Right lobe of liver (tissue), 6 donors: Measurements from ENCODE around the gene UBAC2. TPM values are rescaled to one million over a fixed set of nuclear protein-coding genes. Genes with fewer than 3 reads are reported as not detected.

Experiments used
- ATAC-seq, 4 donors: fragments of 200-7000 bp; cut with Tn5 transposase; one replicate each; pipeline ENCODE4 v1.9.1; 2020; ENCODE audit warnings: mild to moderate bottlenecking in 4 of 4, moderate library complexity in 4 of 4
- DNase-seq, 3 donors: peaks; one replicate each; pipeline ENCODE4 v3.0.0-alpha.2; 2020
- H3K27ac ChIP-seq, 3 donors: fragments of 200-600 bp; one replicate each; pipeline ENCODE4 v1.8.0; 2022
- H3K27me3 ChIP-seq, 2 donors: fragments of 200-600 bp; one replicate each; pipeline ENCODE4 v1.8.0; 2022
- H3K36me3 ChIP-seq, 4 donors: fragments of 200-600 bp; sonication (generic) in 1 of 4; one replicate each; pipeline versions ENCODE4 v1.5.1 to v1.8.0; 2017 to 2022; ENCODE audit warnings: control low read depth in 1 of 4
- H3K4me1 ChIP-seq, 4 donors: fragments of 200-600 bp; sonication (generic) in 1 of 4; one replicate each; pipeline versions ENCODE4 v1.5.1 to v1.8.0; 2017 to 2022; ENCODE audit warnings: control low read depth in 1 of 4
- H3K4me3 ChIP-seq, 3 donors: fragments of 200-600 bp; one replicate each; pipeline ENCODE4 v1.8.0; 2022
- H3K9me3 ChIP-seq, 4 donors: fragments of 200-600 bp; sonication (generic) in 1 of 4; one replicate each; pipeline versions ENCODE4 v1.5.1 to v1.8.0; 2017 to 2022; ENCODE audit warnings: control low read depth in 1 of 4
- POLR2A ChIP-seq: fragments of 450-650 bp; IDR thresholded peaks from one replicate; pipeline ENCODE4 v1.6.1; 2017; ENCODE audit warnings: antibody characterized with exemption, mild to moderate bottlenecking
- WGBS: methylation state at CpG from one replicate; pipeline ENCODE4 v1.1.6; 2018; ENCODE audit warnings: low coverage, low lambda C conversion rate; ENCODE audit not compliant: insufficient coverage; ENCODE audit errors: missing lambda C conversion rate; 5-methylcytosine and 5-hydroxymethylcytosine counted together
- intact Hi-C, 2 donors: fragments of 100-400 bp; cut with DNase I; formaldehyde crosslinking; loops; one replicate each; pipeline versions ENCODE4 v1.11.2 to v1.14.1; 2022
- total RNA-seq, 6 experiments: library from RNA; depleted of rRNA in 2 of 6; stranded (reverse); fragments of >200 nt in 2 of 6; fragmentation: NEBNext Ultra II Directional in 3 of 6; extraction: Animal tissue kit (Norgen Biotek cat#: 25700) in 3 of 6; gene quantifications; one replicate each; pipeline versions ENCODE4 v1.1.0 to v1.2.4, GENCODE V29; 2016 to 2023
- TF ChIP-seq, protein P1 (sequence below), 4 donors: fragments of 200-600 bp in 3 of 4; fragments of 450-650 bp in 1 of 4; IDR thresholded peaks; one replicate each; pipeline versions ENCODE4 v1.5.1 to v1.8.0; 2016 to 2022; ENCODE audit warnings: antibody characterized with exemption in 4 of 4, mild to moderate bottlenecking in 2 of 4
- donor health status: DM: no; HTN: yes; CAD: no.
- donor health status: DM: no; HTN: no; CAD: no.
- donor health status: DM: no; HTN: no; CAD: no.
- donor health status: DM: no; HTN: yes; CAD: no.
- donor health status: DM: no; HTN: yes; CAD: no.

The UBAC2 gene
- total RNA-seq, 6 experiments from 2014 or later: 30.2 to 45.0 (median 37.0) TPM

DNA sequence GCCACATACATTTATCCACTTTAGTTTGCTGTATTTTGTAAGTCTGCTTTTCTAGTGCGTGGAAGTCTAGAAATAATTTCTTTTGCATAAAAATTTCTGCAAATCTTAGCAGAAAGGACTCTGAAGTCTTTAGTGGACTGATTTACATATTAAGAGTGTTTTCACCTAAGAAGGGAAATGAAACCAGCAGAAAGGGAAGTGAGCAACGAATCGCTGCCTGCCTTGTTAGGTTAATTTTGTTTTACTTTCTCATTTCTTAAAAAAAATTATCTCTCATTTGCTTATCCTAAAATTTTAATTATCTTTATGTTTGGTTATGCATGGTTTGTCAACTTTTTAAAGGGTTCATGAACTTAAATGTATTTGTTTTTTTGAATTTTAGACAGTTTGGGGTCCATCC, 58.3 kb downstream of the UBAC2 start:
- TF ChIP-seq, protein P1, sequence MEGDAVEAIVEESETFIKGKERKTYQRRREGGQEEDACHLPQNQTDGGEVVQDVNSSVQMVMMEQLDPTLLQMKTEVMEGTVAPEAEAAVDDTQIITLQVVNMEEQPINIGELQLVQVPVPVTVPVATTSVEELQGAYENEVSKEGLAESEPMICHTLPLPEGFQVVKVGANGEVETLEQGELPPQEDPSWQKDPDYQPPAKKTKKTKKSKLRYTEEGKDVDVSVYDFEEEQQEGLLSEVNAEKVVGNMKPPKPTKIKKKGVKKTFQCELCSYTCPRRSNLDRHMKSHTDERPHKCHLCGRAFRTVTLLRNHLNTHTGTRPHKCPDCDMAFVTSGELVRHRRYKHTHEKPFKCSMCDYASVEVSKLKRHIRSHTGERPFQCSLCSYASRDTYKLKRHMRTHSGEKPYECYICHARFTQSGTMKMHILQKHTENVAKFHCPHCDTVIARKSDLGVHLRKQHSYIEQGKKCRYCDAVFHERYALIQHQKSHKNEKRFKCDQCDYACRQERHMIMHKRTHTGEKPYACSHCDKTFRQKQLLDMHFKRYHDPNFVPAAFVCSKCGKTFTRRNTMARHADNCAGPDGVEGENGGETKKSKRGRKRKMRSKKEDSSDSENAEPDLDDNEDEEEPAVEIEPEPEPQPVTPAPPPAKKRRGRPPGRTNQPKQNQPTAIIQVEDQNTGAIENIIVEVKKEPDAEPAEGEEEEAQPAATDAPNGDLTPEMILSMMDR (IDR thresholded peaks at IDR 0.05): no peak
- no peak for TF ChIP-seq POLR2A
- ATAC-seq: peak in 2 of 4 donors; percentile 46 to 60
- Histone ChIP-seq H3K27me3 (no peaks in the 10 kb centered on the region), H3K9me3 (no peaks in the 10 kb centered on the region), H3K27ac (peak overlapping the region in 1 of 3 donors; percentile 2), H3K4me1 (peaks cover 0 to 10% (median 0%) of the 10 kb centered on the region in 4 donors), H3K4me3 (no peak overlapping the region), H3K36me3 (peaks cover 0 to 4% (median 0%) of the 10 kb centered on the region in 4 donors)
- intact Hi-C loops: no loop called here
- WGBS: 49% methylated on average over 3 of the region's 3 CpGs
- no peak for DNase-seq

GRCh38 chr13:99260216-99260615, 59.6 kb downstream of the UBAC2 start:
- TF ChIP-seq, protein P1 (IDR thresholded peaks at IDR 0.05): no peak
- TF ChIP-seq POLR2A: no peak
- WGBS: 81% methylated on average over 5 of the region's 5 CpGs
- Histone ChIP-seq H3K9me3 (no peaks in the 10 kb centered on the region), H3K36me3 (peaks cover 0 to 1% (median 0%) of the 10 kb centered on the region in 4 donors), H3K27me3 (no peaks in the 10 kb centered on the region), H3K4me3 (no peak overlapping the region), H3K27ac (no peak overlapping the region), H3K4me1 (peaks cover 0 to 10% (median 0%) of the 10 kb centered on the region in 4 donors)
- intact Hi-C loops: loop anchor here in 1 of 2 donors (5.0 kb wide), 1 partner anchor 83 kb away; no protein-coding TSS in a partner anchor
- DNase-seq: no peak
- ATAC-seq: no peak

- no peak for DNase-seq
- H3K36me3 ChIP-seq: no peaks in the 10 kb centered on the region
- H3K27ac ChIP-seq: no peak overlapping the region
- WGBS: no CpG with 5 or more reads among the region's 1 CpG
- ATAC-seq: peak; percentile 31 to 55 (median 37)
- H3K9me3 ChIP-seq: no peaks in the 10 kb centered on the region
- peaks cover 0 to 10% (median 0%) of the 10 kb centered on the region in 4 donors for H3K4me1 ChIP-seq
- TF ChIP-seq, protein P1 (IDR thresholded peaks at IDR 0.05): no peak
- no peak for TF ChIP-seq POLR2A
- H3K4me3 ChIP-seq: no peak overlapping the region
- no peaks in the 10 kb centered on the region for H3K27me3 ChIP-seq
- intact Hi-C loops: loop anchor here in 1 of 2 donors (5.0 kb wide), 1 partner anchor 84 kb away; no protein-coding TSS in a partner anchor
These were observed 60.4 kb downstream of the UBAC2 start for GRCh38 chr13:99261059-99261458.

GRCh38 chr13:99263126-99263785, 62.6 kb downstream of the UBAC2 start:
- H3K27me3 ChIP-seq: no peaks in the 10 kb centered on the region
- H3K9me3 ChIP-seq: no peaks in the 10 kb centered on the region
- TF ChIP-seq, protein P1 (IDR thresholded peaks at IDR 0.05): no peak
- TF ChIP-seq POLR2A: no peak
- H3K36me3 ChIP-seq: no peaks in the 10 kb centered on the region
- peaks cover 0 to 10% (median 0%) of the 10 kb centered on the region in 4 donors for H3K4me1 ChIP-seq
- intact Hi-C loops: loop anchor here in 1 of 2 donors (5.0 kb wide), 1 partner anchor 86 kb away; no protein-coding TSS in a partner anchor
- DNase-seq (no peak), ATAC-seq (no peak)
- WGBS: 91% methylated on average over 7 of the region's 7 CpGs
- no peak overlapping the region for H3K27ac ChIP-seq
- H3K4me3 ChIP-seq: no peak overlapping the region
